H9 (cell line): ENCODE data around the gene CRY1. TPM values are rescaled to one million over a fixed set of nuclear protein-coding genes. Genes with fewer than 3 reads are reported as not detected.

ENCODE experiments used
- DNase-seq: peaks from one replicate; pipeline ENCODE4 v3.0.0-alpha.2; 2017
- H2AFZ ChIP-seq: one replicate; pipeline ENCODE4 v1.6.1; 2013; ENCODE audit warnings: mild to moderate bottlenecking, low read length, control low read depth, moderate library complexity
- H2AK5ac ChIP-seq: 2 replicates; pipeline ENCODE4 v1.6.1; 2013; ENCODE audit warnings: low read length, control low read depth, mixed read lengths; ENCODE audit not compliant: insufficient read length
- H2BK120ac ChIP-seq: one replicate; pipeline ENCODE4 v1.6.1; 2013; ENCODE audit warnings: low read depth, mild to moderate bottlenecking, low read length, control low read depth, inconsistent platforms; ENCODE audit not compliant: poor library complexity, severe bottlenecking
- H2BK12ac ChIP-seq: 2 replicates; pipeline ENCODE4 v1.6.1; 2013; ENCODE audit warnings: low read length, control low read depth, mixed read lengths, low read depth; ENCODE audit not compliant: insufficient read length
- H2BK15ac ChIP-seq: 2 replicates; pipeline ENCODE4 v1.6.1; 2013; ENCODE audit warnings: low read depth, low read length, control low read depth
- H2BK20ac ChIP-seq: one replicate; pipeline ENCODE4 v1.6.1; 2013; ENCODE audit warnings: low read depth, mild to moderate bottlenecking, low read length, control low read depth, inconsistent platforms; ENCODE audit not compliant: poor library complexity, severe bottlenecking
- H2BK5ac ChIP-seq: 2 replicates; pipeline ENCODE4 v1.6.1; 2013; ENCODE audit warnings: low read length, control low read depth, mixed read lengths; ENCODE audit not compliant: insufficient read length
- H3K14ac ChIP-seq: 2 replicates; pipeline ENCODE4 v1.6.1; 2013; ENCODE audit warnings: low read length, control low read depth; ENCODE audit not compliant: insufficient read depth
- H3K18ac ChIP-seq: 2 replicates; pipeline ENCODE4 v1.6.1; 2013; ENCODE audit warnings: low read depth, mild to moderate bottlenecking, mixed read lengths, low read length, control low read depth; ENCODE audit not compliant: insufficient read length
- H3K23ac ChIP-seq: 2 replicates; pipeline ENCODE4 v1.6.1; 2013; ENCODE audit warnings: low read length, control low read depth, mixed read lengths, low read depth; ENCODE audit not compliant: insufficient read length
- H3K23me2 ChIP-seq: 2 replicates; pipeline ENCODE4 v1.6.1; 2013; ENCODE audit warnings: low read depth, mild to moderate bottlenecking, mixed read lengths, low read length, control low read depth; ENCODE audit not compliant: insufficient read length, poor library complexity, severe bottlenecking
- H3K27ac ChIP-seq: 2 replicates; pipeline ENCODE4 v1.5.1; 2013; ENCODE audit warnings: low read length, control low read depth, mixed read lengths, low read depth; ENCODE audit not compliant: insufficient read length
- H3K27me3 ChIP-seq: 2 replicates; pipeline ENCODE4 v1.6.1; 2013; ENCODE audit warnings: low read length, control low read depth, inconsistent platforms; ENCODE audit not compliant: insufficient read depth
- H3K4ac ChIP-seq: 2 replicates; pipeline ENCODE4 v1.6.1; 2013; ENCODE audit warnings: low read depth, mild to moderate bottlenecking, control low read depth, inconsistent platforms, low read length, moderate library complexity
- H3K4me1 ChIP-seq: 2 replicates; pipeline ENCODE4 v1.6.1; 2013; ENCODE audit warnings: low read length, control low read depth, inconsistent platforms; ENCODE audit not compliant: insufficient read depth
- H3K4me2 ChIP-seq: 2 replicates; pipeline ENCODE4 v1.6.1; 2013; ENCODE audit warnings: low read length, control low read depth, mixed read lengths; ENCODE audit not compliant: insufficient read length, insufficient read depth
- H3K56ac ChIP-seq: 2 replicates; pipeline ENCODE4 v1.6.1; 2013; ENCODE audit warnings: low read depth, mild to moderate bottlenecking, mixed read lengths, low read length, control low read depth; ENCODE audit not compliant: insufficient read length
- H3K79me1 ChIP-seq: 2 replicates; pipeline ENCODE4 v1.6.1; 2013; ENCODE audit warnings: low read depth, mild to moderate bottlenecking, moderate library complexity, low read length, control low read depth, inconsistent platforms; ENCODE audit not compliant: insufficient read depth, poor library complexity, severe bottlenecking
- H3K79me2 ChIP-seq: 2 replicates; pipeline ENCODE4 v1.6.1; 2013; ENCODE audit warnings: low read length, control low read depth, inconsistent platforms; ENCODE audit not compliant: insufficient read depth
- H3K9ac ChIP-seq: 2 replicates; pipeline ENCODE4 v1.6.1; 2013; ENCODE audit warnings: low read length, control low read depth, mixed read lengths; ENCODE audit not compliant: insufficient read length; ENCODE audit errors: extremely low read depth
- H3K9me3 ChIP-seq: one replicate; pipeline ENCODE4 v1.6.1; 2013; ENCODE audit warnings: low read depth, low read length, inconsistent platforms; ENCODE audit not compliant: control insufficient read depth
- H3T11ph ChIP-seq: one replicate; pipeline ENCODE4 v1.6.1; 2013; ENCODE audit warnings: mild to moderate bottlenecking, low read length, control low read depth, inconsistent platforms
- H4K20me1 ChIP-seq: one replicate; pipeline ENCODE4 v1.6.1; 2013; ENCODE audit not compliant: control insufficient read depth, insufficient read length, insufficient read depth
- H4K5ac ChIP-seq: 2 replicates; pipeline ENCODE4 v1.6.1; 2013; ENCODE audit warnings: low read depth, mild to moderate bottlenecking, mixed read lengths, low read length, control low read depth; ENCODE audit not compliant: insufficient read length
- H4K8ac ChIP-seq: replicated peaks from 2 replicates; pipeline ENCODE4 v1.6.1; 2013; ENCODE audit warnings: low read length, control low read depth, mixed read lengths, low read depth; ENCODE audit not compliant: insufficient read length
- H4K91ac ChIP-seq: 2 replicates; pipeline ENCODE4 v1.6.1; 2013; ENCODE audit warnings: low read depth, mild to moderate bottlenecking, moderate library complexity, mixed read lengths, low read length, control low read depth; ENCODE audit not compliant: insufficient read length
- H3K27ac Mint-ChIP-seq, 3 experiments: 2 replicates in 2 of 3; 3 replicates in 1 of 3; pipeline ENCODE4 v1.8.0; 2020 to 2021; ENCODE audit warnings: mixed read lengths in 3 of 3, mild to moderate bottlenecking in 1 of 3, moderate library complexity in 1 of 3
- H3K27me3 Mint-ChIP-seq: 2 replicates; pipeline ENCODE4 v1.8.0; 2021; ENCODE audit warnings: low read depth, mild to moderate bottlenecking, moderate library complexity, mixed read lengths
- H3K36me3 Mint-ChIP-seq, 3 experiments: 2 replicates in 2 of 3; 3 replicates in 1 of 3; pipeline ENCODE4 v1.8.0; 2020 to 2021; ENCODE audit warnings: low read depth in 3 of 3, mixed read lengths in 3 of 3; ENCODE audit not compliant: insufficient read depth in 1 of 3
- H3K4me1 Mint-ChIP-seq, 2 experiments: 2 replicates each; pipeline ENCODE4 v1.8.0; 2020; ENCODE audit warnings: mixed read lengths in 2 of 2
- H3K4me3 Mint-ChIP-seq, 2 experiments: 2 replicates in 1 of 2; 3 replicates in 1 of 2; pipeline ENCODE4 v1.8.0; 2020 to 2021; ENCODE audit warnings: mild to moderate bottlenecking in 2 of 2, mixed read lengths in 2 of 2, moderate library complexity in 1 of 2
- H3K9me3 Mint-ChIP-seq, 2 experiments: 2 replicates in 1 of 2; 3 replicates in 1 of 2; pipeline ENCODE4 v1.8.0; 2020; ENCODE audit warnings: mild to moderate bottlenecking in 2 of 2, mixed read lengths in 2 of 2, moderate library complexity in 1 of 2
- CTCF ChIP-seq: fragments of 200-600 bp; sonication (generic); conservative IDR thresholded peaks from 3 replicates; pipeline ENCODE4 v1.8.0; 2021; ENCODE audit warnings: antibody characterized with exemption, mild to moderate bottlenecking
- WGBS: extraction: QIAGEN DNeasy Blood & Tissue Kit; methylation state at CpG from one replicate; pipeline ENCODE4 v1.1.7; 2013; ENCODE audit warnings: missing lambda C conversion rate, low lambda C conversion rate, mixed read lengths; ENCODE audit not compliant: insufficient read length; ENCODE audit errors: extremely low coverage; 5-methylcytosine and 5-hydroxymethylcytosine counted together
- total RNA-seq: library from RNA; stranded (reverse); gene quantifications from 2 replicates; pipeline ENCODE4 v1.2.1, GENCODE V29; 2021

Gene CRY1
- total RNA-seq, 1 experiment from 2014 or later: 23.5 TPM

GRCh38 chr12:107027636-107028053 is 65.7 kb downstream of the CRY1 start:
- Histone ChIP-seq H3K27ac (no peak overlapping the region), H3K56ac (no peak overlapping the region), H4K8ac (no peak overlapping the region), H4K20me1 (no peaks in the 10 kb centered on the region), H2BK120ac (no peak overlapping the region), H2BK5ac (no peak overlapping the region), H2AK5ac (no peak overlapping the region), H3K4me1 (no peaks in the 10 kb centered on the region), H3K79me2 (no peaks in the 10 kb centered on the region), H2BK12ac (no peak overlapping the region), H3K4me2 (no peak overlapping the region), H2BK20ac (no peak overlapping the region), H2AFZ (no peak overlapping the region), H3K23ac (no peak overlapping the region), H2BK15ac (no peak overlapping the region), H3K9ac (no peak overlapping the region), H3K4ac (no peak overlapping the region), H4K91ac (no peak overlapping the region), H3K9me3 (no peaks in the 10 kb centered on the region), H3K27me3 (no peaks in the 10 kb centered on the region), H3K23me2 (no peaks in the 10 kb centered on the region), H3K14ac (no peak overlapping the region), H3K79me1 (no peaks in the 10 kb centered on the region), H3K18ac (no peak overlapping the region), H4K5ac (no peak overlapping the region), H3T11ph (no peak overlapping the region)
- Mint-ChIP-seq H3K4me3 (no peak overlapping the region), H3K27ac (no peak overlapping the region), H3K4me1 (peaks cover 5 to 11% of the 10 kb centered on the region in 2 experiments), H3K27me3 (no peaks in the 10 kb centered on the region), H3K36me3 (no peaks in the 10 kb centered on the region), H3K9me3 (no peaks in the 10 kb centered on the region)
- no CpG with 5 or more reads among the region's 2 CpGs for WGBS
- DNase-seq: no peak
- no peak for TF ChIP-seq CTCF
